HG02981 (cell line): ENCODE measurements around the gene FAM47E.

Experiments
- ATAC-seq: cut with Tn5 transposase; IDR thresholded peaks from one replicate; pipeline ENCODE4 v1.9.1; 2021; ENCODE audit warnings: mild to moderate bottlenecking, moderate library complexity; ENCODE audit not compliant: unreplicated experiment

FAM47E gene

GRCh38 chr4:76251441-76252270, at the start of gene FAM47E:
FAM47E (plus strand) TSS chr4:76251721; CDS start chr4:76251747, 26 bp downstream.
- ATAC-seq = peak; percentile 45

- no peak for ATAC-seq
Measured at GRCh38 chr4:76203541-76203940, 48.0 kb upstream of the FAM47E start.

GRCh38 chr4:76204936-76205335, 46.6 kb upstream of the FAM47E start:
- no peak for ATAC-seq

GRCh38 chr4:76205476-76205875, 46.0 kb upstream of the FAM47E start:
- no peak for ATAC-seq

GRCh38 chr4:76206222-76206942, 45.1 kb upstream of the FAM47E start:
- ATAC-seq = no peak

GRCh38 chr4:76207549-76207948, 44.0 kb upstream of the FAM47E start:
- no peak for ATAC-seq

- ATAC-seq = no peak
Measured at GRCh38 chr4:76208005-76208765, 43.3 kb upstream of the FAM47E start.

- ATAC-seq = no peak
Measured at GRCh38 chr4:76209881-76210280, 41.6 kb upstream of the FAM47E start.

- no peak for ATAC-seq
Measured at GRCh38 chr4:76210452-76210851, 41.1 kb upstream of the FAM47E start.

- no peak for ATAC-seq
Measured at GRCh38 chr4:76211769-76212708, 39.5 kb upstream of the FAM47E start.

- ATAC-seq = no peak
Measured at GRCh38 chr4:76212851-76213414, 38.6 kb upstream of the FAM47E start.

- ATAC-seq = peak; percentile 69
Measured at GRCh38 chr4:76213415-76214176, 37.9 kb upstream of the FAM47E start, which contains the start of gene SCARB2. SCARB2 (minus strand) TSS chr4:76213824; CDS start chr4:76213543, 281 bp downstream.

- no peak for ATAC-seq
Measured at GRCh38 chr4:76214177-76214675, 37.3 kb upstream of the FAM47E start.

GRCh38 chr4:76215077-76215476, 36.4 kb upstream of the FAM47E start:
- no peak for ATAC-seq

GRCh38 chr4:76216524-76216923, 35.0 kb upstream of the FAM47E start:
- ATAC-seq = no peak

GRCh38 chr4:76216975-76217814, 34.3 kb upstream of the FAM47E start:
- ATAC-seq = no peak

- ATAC-seq = no peak
Measured at GRCh38 chr4:76219299-76220055, 32.0 kb upstream of the FAM47E start.
